Testis (tissue), 3 donors: ENCODE data around the gene OCA2. TPM values are rescaled to one million over a fixed set of nuclear protein-coding genes. Genes with fewer than 3 reads are reported as not detected.

Experiments used
- DNase-seq: peaks from one replicate; pipeline ENCODE4 v3.0.0-alpha.2; 2019
- H3K27ac ChIP-seq, 2 donors: fragments of 200-600 bp; sonication (generic); one replicate each; pipeline ENCODE4 v1.5.1; 2019
- H3K27me3 ChIP-seq: fragments of 200-600 bp; sonication (generic); one replicate; pipeline ENCODE4 v1.5.1; 2019
- H3K36me3 ChIP-seq: fragments of 200-600 bp; sonication (generic); one replicate; pipeline ENCODE4 v1.5.1; 2017; ENCODE audit warnings: low read depth; ENCODE audit errors: missing control alignments
- H3K4me1 ChIP-seq: fragments of 200-600 bp; sonication (generic); one replicate; pipeline ENCODE4 v1.5.1; 2019
- H3K4me3 ChIP-seq, 2 donors: fragments of 200-600 bp; sonication (generic); one replicate each; pipeline ENCODE4 v1.5.1; 2017 to 2019
- H3K9me3 ChIP-seq: fragments of 200-600 bp; sonication (generic); one replicate; pipeline ENCODE4 v1.5.1; 2017
- CTCF ChIP-seq, 3 experiments: fragments of 450-650 bp in 2 of 3; fragments of 200-600 bp in 1 of 3; sonication (generic) in 1 of 3; IDR thresholded peaks; one replicate each; pipeline ENCODE4 v1.5.1; 2016 to 2019; ENCODE audit warnings: antibody characterized with exemption in 3 of 3, mild to moderate bottlenecking in 2 of 3, moderate library complexity in 1 of 3
- POLR2A ChIP-seq: fragments of 450-650 bp; IDR thresholded peaks from one replicate; pipeline ENCODE4 v1.6.1; 2017; ENCODE audit warnings: antibody characterized with exemption, mild to moderate bottlenecking, moderate library complexity
- WGBS, 2 donors: methylation state at CpG; one replicate each; pipeline ENCODE4 v1.1.5; 2018; 5-methylcytosine and 5-hydroxymethylcytosine counted together
- intact Hi-C: fragments of 100-400 bp; cut with DNase I; formaldehyde crosslinking; loops from one replicate; pipeline ENCODE4 v1.15.1; 2023; ENCODE audit warnings: low total_unique reads
- polyA plus RNA-seq: library from polyadenylated mRNA; stranded (reverse); fragments of 350-450 nt; fragmentation: Illumina TruSeq; extraction: RNeasy Lipid Tissue Mini Kit (QIAGEN cat#74804); gene quantifications from one replicate; pipeline ENCODE4 v1.2.3, GENCODE V29; 2014; ENCODE audit warnings: low read depth, low replicate concordance; ENCODE audit not compliant: insufficient read depth
- total RNA-seq, 2 donors: library from RNA; depleted of rRNA; stranded (reverse); fragments of >200 nt; gene quantifications; one replicate each; pipeline ENCODE4 v1.2.3, GENCODE V29; 2016

OCA2 gene
- total and polyA plus RNA-seq, 3 donors from 2014 or later = 2.6 to 7.2 (median 4.5) TPM

- Histone ChIP-seq H3K4me3 (no peak overlapping the region), H3K9me3 (no peaks in the 10 kb centered on the region), H3K36me3 (no peaks in the 10 kb centered on the region), H3K27ac (no peak overlapping the region), H3K4me1 (no peaks in the 10 kb centered on the region), H3K27me3 (no peaks in the 10 kb centered on the region)
- 74 to 83% methylated on average over 5 of the region's 5 CpGs for WGBS, 2 donors
- DNase-seq = no peak
- TF ChIP-seq CTCF (IDR thresholded peaks at IDR 0.05) = no peak
- no peak for TF ChIP-seq POLR2A
- intact Hi-C loops = no loop called here
Measured at GRCh38 chr15:27878841-27879240, 220.3 kb downstream of the OCA2 start.

GRCh38 chr15:27873828-27874227 lies 225.3 kb downstream of the OCA2 start:
- intact Hi-C loops = no loop called here

GRCh38 chr15:27873039-27873438 lies 226.1 kb downstream of the OCA2 start:
- TF ChIP-seq CTCF (IDR thresholded peaks at IDR 0.05) = no peak
- no peak for TF ChIP-seq POLR2A
- no peak overlapping the region for H3K4me3 ChIP-seq
- WGBS, 2 donors = 90 to 92% methylated on average over 7 of the region's 7 CpGs
- no peak for DNase-seq
- no peaks in the 10 kb centered on the region for H3K4me1 ChIP-seq
- no peaks in the 10 kb centered on the region for H3K9me3 ChIP-seq
- intact Hi-C loops = no loop called here
- no peak overlapping the region for H3K27ac ChIP-seq
- no peaks in the 10 kb centered on the region for H3K36me3 ChIP-seq
- no peaks in the 10 kb centered on the region for H3K27me3 ChIP-seq

More at GRCh38 chr15:27873828-27874227, 225.3 kb downstream of the OCA2 start:
- no peak for TF ChIP-seq POLR2A
- no peak for TF ChIP-seq CTCF (IDR thresholded peaks at IDR 0.05)
- H3K27ac ChIP-seq = no peak overlapping the region
- H3K27me3 ChIP-seq = no peaks in the 10 kb centered on the region
- no peak for DNase-seq
- no peaks in the 10 kb centered on the region for H3K36me3 ChIP-seq
- no peaks in the 10 kb centered on the region for H3K4me1 ChIP-seq
- H3K4me3 ChIP-seq = no peak overlapping the region
- no peaks in the 10 kb centered on the region for H3K9me3 ChIP-seq

GRCh38 chr15:27872355-27872754 lies 226.8 kb downstream of the OCA2 start:
- WGBS, 2 donors = 90 to 94% methylated on average over 9 of the region's 9 CpGs
- Histone ChIP-seq H3K9me3 (no peaks in the 10 kb centered on the region), H3K27ac (no peak overlapping the region), H3K4me1 (no peaks in the 10 kb centered on the region), H3K36me3 (no peaks in the 10 kb centered on the region), H3K27me3 (no peaks in the 10 kb centered on the region), H3K4me3 (no peak overlapping the region)
- no peak for DNase-seq
- no peak for TF ChIP-seq POLR2A
- TF ChIP-seq CTCF (IDR thresholded peaks at IDR 0.05) = no peak
- intact Hi-C loops = no loop called here

- H3K4me1 ChIP-seq = no peaks in the 10 kb centered on the region
- H3K36me3 ChIP-seq = no peaks in the 10 kb centered on the region
- no peak overlapping the region for H3K4me3 ChIP-seq
- intact Hi-C loops = no loop called here
- no peak overlapping the region for H3K27ac ChIP-seq
- H3K27me3 ChIP-seq = no peaks in the 10 kb centered on the region
- no peak for TF ChIP-seq POLR2A
- TF ChIP-seq CTCF (IDR thresholded peaks at IDR 0.05) = no peak
- 84 to 92% methylated on average over 5 of the region's 5 CpGs for WGBS, 2 donors
- DNase-seq = no peak
- H3K9me3 ChIP-seq = no peaks in the 10 kb centered on the region
Measured at GRCh38 chr15:27871902-27872260, 227.2 kb downstream of the OCA2 start.
